ENCODE measurements around the gene DCLK2.

DNA sequence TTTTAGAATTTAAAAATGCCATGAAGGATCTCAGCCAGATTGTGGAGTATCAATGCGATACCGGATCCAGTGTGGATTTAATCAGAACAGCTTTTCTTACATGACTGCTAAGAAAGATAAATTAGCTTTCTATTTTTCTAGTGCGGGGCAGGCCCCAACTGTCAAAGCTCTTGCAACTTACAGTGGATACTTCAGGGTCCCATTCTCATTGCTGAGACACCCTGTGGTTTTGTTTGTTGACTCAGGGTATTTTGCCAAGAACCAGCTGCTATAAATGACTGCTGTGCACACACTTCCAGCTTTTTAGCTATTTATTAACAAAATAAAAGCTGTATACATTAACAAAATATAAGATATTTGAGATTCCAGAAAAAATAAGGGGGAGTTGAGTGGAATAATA lies 166.4 kb downstream of the DCLK2 start:
- TF ChIP-seq ZNF772 (CRISPR knock-in tag; IDR thresholded peaks at IDR 0.05) (no peak), ZSCAN20 (CRISPR knock-in tag; IDR thresholded peaks at IDR 0.05; ENCODE audit: borderline replicate concordance) (no peak), ZNF3 (CRISPR knock-in tag; IDR thresholded peaks at IDR 0.05) (no peak), ZNF274 (CRISPR knock-in tag; IDR thresholded peaks at IDR 0.05) (no peak), EZH2 (conservative IDR thresholded peaks at IDR 0.05; ENCODE audit: low read depth, low read length) (no peak), TARDBP (CRISPR knock-in tag; IDR thresholded peaks at IDR 0.05) (no peak), ZNF407 (CRISPR knock-in tag; IDR thresholded peaks at IDR 0.05; ENCODE audit: not compliant biosample characterization) (no peak), RXRA (CRISPR knock-in tag; IDR thresholded peaks at IDR 0.05) (no peak), FOXM1 (CRISPR knock-in tag; IDR thresholded peaks at IDR 0.05) (no peak), MAF1 (CRISPR knock-in tag; IDR thresholded peaks at IDR 0.05; ENCODE audit: borderline replicate concordance) (no peak), ZFP41 (CRISPR knock-in tag; IDR thresholded peaks at IDR 0.05; ENCODE audit: borderline replicate concordance) (no peak), ZNF615 (CRISPR knock-in tag; IDR thresholded peaks at IDR 0.05; ENCODE audit: borderline replicate concordance) (no peak), ZSCAN30 (CRISPR knock-in tag; IDR thresholded peaks at IDR 0.05) (no peak), KDM1A (CRISPR knock-in tag; IDR thresholded peaks at IDR 0.05) (no peak)
